Esophagus (tissue), 2 donors: ENCODE data around the gene HS6ST1. TPM values are rescaled to one million over a fixed set of nuclear protein-coding genes. Genes with fewer than 3 reads are reported as not detected.

Source experiments
- H3K27ac ChIP-seq, 2 donors: one replicate each; pipeline ENCODE4 v1.5.1; 2013; ENCODE audit warnings: low read depth in 2 of 2, mild to moderate bottlenecking in 2 of 2, inconsistent platforms in 1 of 2, low read length in 1 of 2, moderate library complexity in 1 of 2
- H3K27me3 ChIP-seq, 2 donors: one replicate each; pipeline ENCODE4 v1.6.1; 2013; ENCODE audit warnings: low read length in 2 of 2, control low read depth in 1 of 2, mild to moderate bottlenecking in 1 of 2; ENCODE audit not compliant: insufficient read depth in 2 of 2, control insufficient read depth in 1 of 2
- H3K36me3 ChIP-seq, 2 donors: one replicate each; pipeline ENCODE4 v1.6.1; 2013; ENCODE audit warnings: low read length in 1 of 2; ENCODE audit not compliant: control insufficient read depth in 2 of 2, insufficient read depth in 2 of 2
- H3K4me1 ChIP-seq, 2 donors: one replicate each; pipeline ENCODE4 v1.6.1; 2013; ENCODE audit warnings: low read length in 1 of 2; ENCODE audit not compliant: control insufficient read depth in 2 of 2, insufficient read depth in 2 of 2
- H3K4me3 ChIP-seq, 2 donors: one replicate each; pipeline ENCODE4 v1.5.1; 2013; ENCODE audit warnings: low read length in 2 of 2, mild to moderate bottlenecking in 2 of 2, low read depth in 1 of 2, moderate library complexity in 1 of 2
- H3K9me3 ChIP-seq, 2 donors: one replicate each; pipeline ENCODE4 v1.6.1; 2013; ENCODE audit warnings: mild to moderate bottlenecking in 2 of 2, low read depth in 1 of 2, low read length in 1 of 2, moderate library complexity in 1 of 2; ENCODE audit not compliant: control insufficient read depth in 2 of 2, insufficient read depth in 1 of 2
- WGBS, 2 donors: extraction: QIAGEN DNeasy Blood & Tissue Kit; methylation state at CpG; one replicate each; pipeline ENCODE4 v1.1.7; 2013; 5-methylcytosine and 5-hydroxymethylcytosine counted together
- polyA plus RNA-seq, 2 donors: library from polyadenylated mRNA; stranded (reverse); fragments of 200-250 nt; gene quantifications; one replicate each; pipeline ENCODE4 v1.2.3, GENCODE V29; 2013
- donor health status: healthy with polysubstance abuse.
- donor health status: Bipolar disorder and iron deficiency.

Gene HS6ST1
- polyA plus RNA-seq, 2 donors, result 23.1 to 29.9 TPM

DNA sequence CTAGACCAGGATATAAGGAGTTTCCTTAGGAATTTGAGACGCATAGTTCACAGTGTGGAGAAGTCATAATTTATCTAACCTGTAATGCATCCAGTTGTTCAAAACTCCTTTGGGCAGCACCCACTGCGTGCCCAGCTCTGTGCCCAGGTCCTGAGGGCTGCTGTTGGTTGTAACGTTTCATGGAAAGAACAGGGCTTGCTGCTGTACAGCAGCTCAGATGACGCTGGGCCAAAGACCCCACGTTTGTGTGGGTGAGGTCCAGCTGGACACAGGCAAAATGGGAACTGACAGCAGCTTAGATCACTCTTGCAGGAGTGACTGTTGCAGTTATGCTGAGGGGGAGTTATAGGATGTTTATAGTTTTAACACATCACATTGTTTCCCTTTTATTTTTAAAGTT is 30.0 kb upstream of the HS6ST1 start:
- no peaks in the 10 kb centered on the region for H3K36me3 ChIP-seq
- no peak overlapping the region for H3K4me3 ChIP-seq
- peak overlapping the region in 1 of 2 donors; percentile 54 for H3K27ac ChIP-seq
- 55 to 57% methylated on average over 5 of the region's 5 CpGs for WGBS, 2 donors
- peaks cover 0 to 9% of the 10 kb centered on the region in 2 donors for H3K4me1 ChIP-seq
- no peaks in the 10 kb centered on the region for H3K27me3 ChIP-seq
- H3K9me3 ChIP-seq, result peaks cover 0 to 2% of the 10 kb centered on the region in 2 donors

DNA sequence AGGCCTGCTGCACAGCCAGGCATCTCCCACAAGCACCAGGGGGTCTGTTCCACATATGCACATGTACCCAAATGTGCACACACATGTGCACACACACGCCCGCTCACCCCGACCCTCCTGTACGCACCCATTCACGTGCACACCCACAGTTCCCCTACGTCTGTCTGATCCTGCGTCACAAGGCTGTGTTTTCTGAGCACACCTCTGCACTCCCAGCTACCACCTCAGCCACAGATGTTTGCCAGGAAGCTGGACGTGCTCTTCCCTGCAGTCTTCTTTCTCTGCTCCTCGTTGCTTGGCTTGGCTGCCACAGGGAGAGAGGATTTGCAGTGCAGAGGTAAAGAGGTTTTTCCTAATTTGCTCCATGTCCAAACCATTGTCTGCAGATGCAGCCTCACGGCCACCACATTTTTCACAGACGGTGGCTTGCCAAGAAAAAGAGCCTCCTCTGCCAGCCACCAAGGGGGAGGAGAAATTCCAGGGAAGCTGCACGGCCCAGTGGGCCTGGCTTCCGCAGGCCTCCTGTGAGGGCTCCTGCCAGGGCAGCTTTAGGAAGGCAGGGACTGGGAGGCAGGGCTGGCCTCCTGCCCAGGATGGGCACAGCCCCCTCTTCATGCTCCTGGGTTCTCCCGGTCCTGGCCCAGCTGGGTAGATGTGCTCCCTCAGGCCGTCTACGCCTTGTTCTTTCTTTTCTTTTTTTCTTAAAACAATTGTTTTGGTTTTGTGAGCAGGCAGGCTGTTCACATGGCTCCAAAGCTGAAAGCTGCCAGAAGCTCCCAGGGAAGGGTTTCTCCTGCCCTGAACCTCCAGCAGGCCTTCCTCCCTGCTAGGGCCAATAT is 29.3 kb upstream of the HS6ST1 start:
- H3K9me3 ChIP-seq, result peaks cover 0 to 2% of the 10 kb centered on the region in 2 donors
- H3K4me1 ChIP-seq, result peaks cover 0 to 9% of the 10 kb centered on the region in 2 donors
- peak overlapping the region; percentile 54 to 61 for H3K27ac ChIP-seq
- no peak overlapping the region for H3K4me3 ChIP-seq
- no peaks in the 10 kb centered on the region for H3K36me3 ChIP-seq
- 26 to 45% methylated on average over 16 of the region's 16 CpGs for WGBS, 2 donors
- no peaks in the 10 kb centered on the region for H3K27me3 ChIP-seq

DNA sequence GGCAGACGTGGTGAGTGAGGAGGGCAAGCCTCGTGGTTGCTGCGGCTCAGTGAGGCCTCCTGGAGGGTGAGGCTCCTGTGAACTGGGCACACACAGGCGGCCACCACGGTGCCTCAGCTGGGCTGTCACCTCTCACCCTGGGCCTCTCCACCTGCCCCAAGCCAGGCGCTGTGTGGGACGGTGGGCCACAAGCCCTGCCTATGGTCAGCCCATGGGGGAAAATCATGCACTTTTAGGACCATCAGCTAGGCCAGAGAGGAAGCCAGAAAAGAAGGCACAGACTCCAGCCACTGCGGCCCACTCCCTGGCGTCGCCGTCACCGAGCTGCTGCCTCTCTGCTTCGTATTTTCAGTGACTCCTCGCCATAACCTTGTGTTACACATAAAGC is 28.5 kb upstream of the HS6ST1 start:
- H3K27me3 ChIP-seq, result no peaks in the 10 kb centered on the region
- no peak overlapping the region for H3K4me3 ChIP-seq
- H3K4me1 ChIP-seq, result peaks cover 0 to 9% of the 10 kb centered on the region in 2 donors
- H3K9me3 ChIP-seq, result peaks cover 0 to 2% of the 10 kb centered on the region in 2 donors
- H3K27ac ChIP-seq, result peak overlapping the region in 1 of 2 donors; percentile 42
- 92% methylated on average over 14 of the region's 14 CpGs for WGBS, 2 donors
- H3K36me3 ChIP-seq, result no peaks in the 10 kb centered on the region

GRCh38 chr2:128346291-128347170 is 27.9 kb upstream of the HS6ST1 start:
- H3K4me1 ChIP-seq, result peaks cover 0 to 9% of the 10 kb centered on the region in 2 donors
- no peak overlapping the region for H3K27ac ChIP-seq
- 91 to 92% methylated on average over 52 to 53 of the region's 53 CpGs for WGBS, 2 donors
- H3K4me3 ChIP-seq, result no peak overlapping the region
- no peaks in the 10 kb centered on the region for H3K36me3 ChIP-seq
- peaks cover 0 to under 1% of the 10 kb centered on the region in 2 donors for H3K9me3 ChIP-seq
- no peaks in the 10 kb centered on the region for H3K27me3 ChIP-seq

DNA sequence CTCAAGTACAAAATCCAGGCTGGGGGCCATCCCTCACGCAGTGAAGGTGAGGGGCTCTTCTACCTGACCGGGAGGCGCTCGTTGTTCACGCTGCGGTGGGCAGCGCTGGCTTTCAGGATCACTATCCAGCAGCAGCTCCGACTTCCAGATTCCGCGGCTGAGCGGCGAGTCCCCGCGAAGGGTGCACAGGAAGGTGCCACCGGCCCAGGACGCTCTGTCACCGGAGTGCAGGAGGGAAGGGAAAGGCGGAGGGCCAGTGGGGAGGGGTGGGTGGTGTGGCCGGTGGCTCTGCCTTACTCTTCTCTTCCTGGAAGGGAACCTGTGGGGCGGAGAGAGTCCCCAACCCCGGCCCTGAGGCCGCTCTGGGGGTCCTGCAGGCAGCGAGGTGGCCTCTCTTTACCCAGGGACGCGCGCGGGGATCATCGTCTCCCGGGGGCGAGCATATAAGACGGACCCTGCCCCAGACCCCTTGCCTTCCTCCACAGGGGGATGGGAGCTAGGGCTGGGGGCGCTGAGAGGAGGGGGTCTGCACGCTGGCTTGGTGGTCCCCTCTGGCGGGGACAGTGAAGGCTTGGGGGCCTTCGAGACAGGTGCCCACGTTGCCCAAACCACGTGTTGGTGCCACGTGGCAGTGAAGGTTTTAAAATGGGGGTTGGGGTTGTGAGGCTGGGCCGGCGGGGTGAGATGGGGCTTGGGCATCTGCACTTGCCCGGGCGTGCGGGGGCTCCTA is 26.9 kb upstream of the HS6ST1 start:
- Histone ChIP-seq H3K9me3 (no peaks in the 10 kb centered on the region), H3K27me3 (no peaks in the 10 kb centered on the region), H3K27ac (no peak overlapping the region), H3K4me3 (no peak overlapping the region), H3K36me3 (no peaks in the 10 kb centered on the region), H3K4me1 (peaks cover 0 to 9% of the 10 kb centered on the region in 2 donors)
- WGBS, 2 donors, result 95 to 96% methylated on average over 43 of the region's 43 CpGs

DNA sequence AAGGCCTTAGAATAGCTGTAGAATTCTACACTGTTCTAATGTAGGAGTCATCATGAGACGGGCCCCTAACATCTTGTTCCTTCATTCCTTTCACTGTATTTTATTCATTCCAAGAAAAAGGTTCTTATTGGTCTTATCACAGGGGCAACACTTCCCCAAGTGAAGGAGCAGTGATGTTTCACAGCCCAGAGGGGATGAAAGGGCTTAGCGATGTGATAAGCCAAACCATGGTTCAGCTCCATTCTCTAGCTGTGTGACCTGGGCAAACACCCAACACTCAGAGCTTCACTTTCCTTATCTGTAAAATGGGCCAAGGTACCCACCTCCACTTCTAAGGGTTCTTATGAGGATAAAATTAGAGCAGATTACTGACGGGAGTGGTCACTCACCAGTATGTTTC is 25.4 kb upstream of the HS6ST1 start:
- Histone ChIP-seq H3K4me3 (no peak overlapping the region), H3K27me3 (no peaks in the 10 kb centered on the region), H3K36me3 (no peaks in the 10 kb centered on the region), H3K27ac (no peak overlapping the region), H3K9me3 (no peaks in the 10 kb centered on the region), H3K4me1 (peaks cover 0 to 9% of the 10 kb centered on the region in 2 donors)
- 92 to 97% methylated on average over 3 of the region's 3 CpGs for WGBS, 2 donors

- no peak overlapping the region for H3K4me3 ChIP-seq
- no peak overlapping the region for H3K27ac ChIP-seq
- no peaks in the 10 kb centered on the region for H3K36me3 ChIP-seq
- peaks cover 0 to 9% of the 10 kb centered on the region in 2 donors for H3K4me1 ChIP-seq
- H3K27me3 ChIP-seq, result no peaks in the 10 kb centered on the region
- 79% methylated on average over 1 of the region's 1 CpG for WGBS, 2 donors
- no peaks in the 10 kb centered on the region for H3K9me3 ChIP-seq
These were observed 24.8 kb upstream of the HS6ST1 start for GRCh38 chr2:128343459-128343858.

GRCh38 chr2:128342550-128342949 is 23.9 kb upstream of the HS6ST1 start:
- Histone ChIP-seq H3K9me3 (no peaks in the 10 kb centered on the region), H3K27ac (no peak overlapping the region), H3K4me3 (no peak overlapping the region), H3K4me1 (peaks cover 0 to 3% of the 10 kb centered on the region in 2 donors), H3K27me3 (no peaks in the 10 kb centered on the region), H3K36me3 (no peaks in the 10 kb centered on the region)
- WGBS, 2 donors, result 78 to 83% methylated on average over 3 of the region's 3 CpGs

- Histone ChIP-seq H3K4me1 (no peaks in the 10 kb centered on the region), H3K4me3 (no peak overlapping the region), H3K36me3 (no peaks in the 10 kb centered on the region), H3K27ac (no peak overlapping the region), H3K27me3 (no peaks in the 10 kb centered on the region), H3K9me3 (no peaks in the 10 kb centered on the region)
- WGBS, 2 donors, result 89 to 95% methylated on average over 3 of the region's 3 CpGs
These were observed 23.0 kb upstream of the HS6ST1 start for GRCh38 chr2:128341621-128342020.
